B cell (primary cell): ENCODE data around the gene INPP4A. TPM values are rescaled to one million over a fixed set of nuclear protein-coding genes. Genes with fewer than 3 reads are reported as not detected.
A peak's percentile ranks its signal among the peaks of the same experiment; 100 is the strongest.

Experiments
- ATAC-seq: fragments of 200-7000 bp; cut with Tn5 transposase; one replicate; pipeline ENCODE4 v1.10.0; 2021; ENCODE audit warnings: low read depth, mild to moderate bottlenecking, moderate number of reproducible peaks, moderate library complexity
- CTCF ChIA-PET: fragments of 350-600 bp; sonication (Branson Sonifier 250); formaldehyde crosslinking; loops from one replicate; lab custom pipeline; 2021; ENCODE audit warnings: antibody characterized with exemption, inconsistent platforms; lab: Charles Lee
- POLR2A ChIA-PET: fragments of 350-600 bp; sonication (Branson Sonifier 250); formaldehyde crosslinking; loops from one replicate; lab custom pipeline; 2021; ENCODE audit warnings: antibody characterized with exemption; lab: Charles Lee
- DNase-seq: peaks from one replicate; pipeline ENCODE4 v3.0.0; 2013
- H2AFZ ChIP-seq: 2 replicates; pipeline ENCODE4 v1.6.1; 2012; ENCODE audit warnings: mild to moderate bottlenecking, low read depth, low read length; ENCODE audit not compliant: insufficient read depth, poor library complexity, severe bottlenecking
- H3K27ac ChIP-seq, 2 donors: 1 replicate in 1 of 2; 2 replicates in 1 of 2; pipeline ENCODE4 v1.5.1; 2012 to 2013; ENCODE audit warnings: low read length in 2 of 2, mild to moderate bottlenecking in 2 of 2, moderate library complexity in 1 of 2
- H3K27me3 ChIP-seq, 4 experiments: fragments of 200-600 bp in 1 of 4; sonication (generic) in 1 of 4; replicated peaks in 1 of 4; 1 replicate in 2 of 4; 2 replicates in 2 of 4; pipeline versions ENCODE4 v1.6.1 to v1.7.0; 2013 to 2016; ENCODE audit warnings: low read length in 3 of 4, mild to moderate bottlenecking in 2 of 4, mixed read lengths in 1 of 4, moderate library complexity in 1 of 4; ENCODE audit not compliant: insufficient read depth in 4 of 4, control insufficient read depth in 3 of 4; ENCODE audit errors: control extremely low read depth in 1 of 4
- H3K36me3 ChIP-seq, 2 experiments: replicated peaks in 1 of 2; 1 replicate in 1 of 2; 2 replicates in 1 of 2; pipeline versions ENCODE4 v1.6.1 to v1.7.1; 2013; ENCODE audit warnings: low read length in 1 of 2; ENCODE audit not compliant: insufficient read depth in 2 of 2, control insufficient read depth in 1 of 2; ENCODE audit errors: control extremely low read depth in 1 of 2, extremely low read depth in 1 of 2
- H3K4me1 ChIP-seq, 2 donors: fragments of 200-600 bp in 1 of 2; sonication (generic) in 1 of 2; 1 replicate in 1 of 2; 2 replicates in 1 of 2; pipeline versions ENCODE4 v1.5.1 to v1.6.1; 2013 to 2017; ENCODE audit warnings: low read length in 2 of 2; ENCODE audit not compliant: control insufficient read depth in 2 of 2, insufficient read depth in 2 of 2
- H3K4me2 ChIP-seq: replicated peaks from 2 replicates; pipeline ENCODE3; 2012; ENCODE audit warnings: mild to moderate bottlenecking, low read depth, low read length; ENCODE audit not compliant: poor library complexity, severe bottlenecking
- H3K4me3 ChIP-seq, 5 experiments: fragments of 200-600 bp in 1 of 5; sonication (generic) in 1 of 5; 1 replicate in 3 of 5; 2 replicates in 2 of 5; pipeline versions ENCODE4 v1.5.1 to v1.7.0; 2011 to 2016; ENCODE audit warnings: low read length in 4 of 5, mild to moderate bottlenecking in 4 of 5, low read depth in 2 of 5, control low read depth in 1 of 5, moderate library complexity in 1 of 5; ENCODE audit not compliant: insufficient read depth in 1 of 5; ENCODE audit errors: control extremely low read depth in 1 of 5, extremely low read depth in 1 of 5
- H3K79me2 ChIP-seq: fragments of 200-600 bp; sonication (generic); one replicate; pipeline ENCODE4 v1.6.0; 2016; ENCODE audit warnings: low read length; ENCODE audit not compliant: control insufficient read depth, insufficient read depth
- H3K9ac ChIP-seq: fragments of 200-600 bp; sonication (generic); 2 replicates; pipeline ENCODE4 v1.6.1; 2017; ENCODE audit warnings: mild to moderate bottlenecking, low read length, moderate library complexity
- H3K9me3 ChIP-seq, 3 donors: one replicate each; pipeline versions ENCODE4 v1.6.1 to v1.7.1; 2013; ENCODE audit warnings: low read length in 2 of 3; ENCODE audit not compliant: control insufficient read depth in 2 of 3, insufficient read depth in 1 of 3; ENCODE audit errors: control extremely low read depth in 1 of 3
- H4K20me1 ChIP-seq: 2 replicates; pipeline ENCODE4 v1.6.0; 2012; ENCODE audit warnings: mild to moderate bottlenecking, low read length; ENCODE audit not compliant: insufficient read depth, control insufficient read depth, poor library complexity, severe bottlenecking
- H3K27ac Mint-ChIP-seq: one replicate; pipeline ENCODE4 v1.8.0; 2021; ENCODE audit warnings: mixed read lengths
- H3K27me3 Mint-ChIP-seq: one replicate; pipeline ENCODE4 v1.8.0; 2021; ENCODE audit warnings: mixed read lengths
- H3K4me1 Mint-ChIP-seq: one replicate; pipeline ENCODE4 v1.8.0; 2021; ENCODE audit warnings: mixed read lengths
- H3K4me3 Mint-ChIP-seq: one replicate; pipeline ENCODE4 v1.8.0; 2021; ENCODE audit warnings: mixed read lengths
- H3K9me3 Mint-ChIP-seq: one replicate; pipeline ENCODE4 v1.8.0; 2022; ENCODE audit warnings: mixed read lengths; ENCODE audit not compliant: insufficient read depth
- CTCF ChIP-seq: fragments of 200-600 bp; IDR thresholded peaks from one replicate; pipeline ENCODE4 v1.8.0; 2022; ENCODE audit warnings: antibody characterized with exemption, mild to moderate bottlenecking
- EZH2 ChIP-seq: IDR thresholded peaks from 2 replicates; pipeline ENCODE4 v1.6.1; 2012; ENCODE audit warnings: borderline replicate concordance, low read depth, mild to moderate bottlenecking, moderate library complexity, low read length; ENCODE audit not compliant: insufficient read depth, poor library complexity, severe bottlenecking
- WGBS: methylation state at CpG from one replicate; pipeline ENCODE4 v1.1.5; 2013; ENCODE audit warnings: missing lambda C conversion rate; ENCODE audit not compliant: insufficient coverage; 5-methylcytosine and 5-hydroxymethylcytosine counted together
- intact Hi-C: fragments of 100-400 bp; cut with micrococcal nuclease; formaldehyde crosslinking; loops from one replicate; pipeline ENCODE4 v1.10.0; 2022
- polyA plus RNA-seq: library from polyadenylated mRNA; depleted of rRNA; stranded (reverse); fragments of >200 nt; gene quantifications from 2 replicates; pipeline ENCODE4 v1.2.3, GENCODE V29; 2012
- total RNA-seq, 2 donors: library from RNA; stranded (reverse); fragments of 120-200 nt in 1 of 2; gene quantifications; 1 replicate in 1 of 2; 2 replicates in 1 of 2; pipeline versions ENCODE4 v1.2.3 to v1.2.4, GENCODE V29; 2013 to 2022

Gene INPP4A
- total and polyA plus RNA-seq, 2 donors (not counting 1 experiment from before 2014, with no cell fraction given), result 10.7 to 22.5 TPM

GRCh38 chr2:98551316-98551715 is 106.7 kb downstream of the INPP4A start:
- H2AFZ ChIP-seq, result no peak overlapping the region
- no peaks in the 10 kb centered on the region for H4K20me1 ChIP-seq
- no peaks in the 10 kb centered on the region for H3K79me2 ChIP-seq
- ChIA-PET CTCF (interaction anchor here (0.6 kb wide), 1 partner anchor 383 kb away, joined by 5 read pairs; no protein-coding TSS in a partner anchor), POLR2A (no interaction called here)
- H3K27me3 ChIP-seq, result no peaks in the 10 kb centered on the region
- peak overlapping the region; percentile 5 for H3K27ac Mint-ChIP-seq
- intact Hi-C loops, result no loop called here
- DNase-seq (no peak), ATAC-seq (no peak)
- H3K36me3 ChIP-seq, result peaks cover 1 to 28% of the 10 kb centered on the region in 2 experiments
- H3K27me3 Mint-ChIP-seq, result no peaks in the 10 kb centered on the region
- no peak overlapping the region for H3K4me2 ChIP-seq
- TF ChIP-seq EZH2 (no peak), CTCF (no peak)
- H3K9me3 Mint-ChIP-seq, result no peaks in the 10 kb centered on the region
- peaks cover 55% of the 10 kb centered on the region for H3K4me1 Mint-ChIP-seq
- no peak overlapping the region for H3K27ac ChIP-seq
- WGBS, result 46% methylated on average over 5 of the region's 6 CpGs
- H3K9me3 ChIP-seq, result no peaks in the 10 kb centered on the region
- H3K4me3 ChIP-seq, result no peak overlapping the region
- H3K9ac ChIP-seq, result no peak overlapping the region
- no peak overlapping the region for H3K4me3 Mint-ChIP-seq
- H3K4me1 ChIP-seq, result peaks cover 24 to 50% of the 10 kb centered on the region in 2 donors

- Histone ChIP-seq H3K27me3 (no peaks in the 10 kb centered on the region), H3K9ac (no peak overlapping the region), H3K4me3 (no peak overlapping the region), H3K79me2 (no peaks in the 10 kb centered on the region), H3K4me2 (no peak overlapping the region), H3K9me3 (no peaks in the 10 kb centered on the region), H3K27ac (no peak overlapping the region), H4K20me1 (no peaks in the 10 kb centered on the region), H3K36me3 (peaks cover 1 to 28% of the 10 kb centered on the region in 2 experiments), H2AFZ (no peak overlapping the region), H3K4me1 (peaks cover 21 to 53% of the 10 kb centered on the region in 2 donors)
- no peak for TF ChIP-seq CTCF
- TF ChIP-seq EZH2, result no peak
- H3K27me3 Mint-ChIP-seq, result no peaks in the 10 kb centered on the region
- intact Hi-C loops, result no loop called here
- H3K4me3 Mint-ChIP-seq, result no peak overlapping the region
- DNase-seq (no peak), ATAC-seq (no peak)
- no peaks in the 10 kb centered on the region for H3K9me3 Mint-ChIP-seq
- ChIA-PET POLR2A (no interaction called here), CTCF (no interaction called here)
- peaks cover 53% of the 10 kb centered on the region for H3K4me1 Mint-ChIP-seq
- no peak overlapping the region for H3K27ac Mint-ChIP-seq
- 99% methylated on average over 7 of the region's 7 CpGs for WGBS
Measured at GRCh38 chr2:98552499-98553179, 108.0 kb downstream of the INPP4A start.
